ENCODE results near the gene NKX2-2. TPM values are rescaled to one million over a fixed set of nuclear protein-coding genes. Genes with fewer than 3 reads are reported as not detected.

NKX2-2 gene
- total and polyA plus RNA-seq, 2 of the 8 experiments (the other 6 are each of a cell fraction or from before 2014, with no cell fraction given) = not detected

- H3K4me2 ChIP-seq (ENCODE audit: insufficient read depth in 1 of 2, low read depth in 2 of 2, low read length in 2 of 2) = peak overlapping the region; percentile 65 to 79; a peak in 3 of 4 replicates
- peaks cover 17 to 19% of the 10 kb centered on the region in 2 experiments for H4K20me1 ChIP-seq (replicated peaks in 1 of 2; ENCODE audit: control insufficient read depth in 1 of 2, insufficient read depth in 2 of 2, low read length in 2 of 2)
- H3K27me3 ChIP-seq (replicated peaks in 1 of 4; ENCODE audit: control insufficient read depth in 3 of 4, extremely low read depth in 1 of 4, insufficient read depth in 3 of 4, low read length in 3 of 4) = peaks cover 78 to 90% (median 86%) of the 10 kb centered on the region in 4 experiments
- no peak for DNase-seq (ENCODE audit: low read depth in 1 of 2, low spot score in 2 of 2)
- CTCF ChIA-PET (ENCODE audit: partially characterized antibody) = interaction anchor here (0.9 to 12.5 kb wide), 4 partner anchors 10 to 280 kb away, joined by 3 to 79 read pairs (median 16); no protein-coding TSS in a partner anchor
- H4K91ac ChIP-seq (replicated peaks; ENCODE audit: insufficient read length, low read length) = no peak overlapping the region
- FAIRE-seq = no peak
- H3K9ac ChIP-seq (replicated peaks in 1 of 4; ENCODE audit: extremely low read depth in 1 of 4, low read depth in 3 of 4, low read length in 3 of 4) = no peak overlapping the region
- H4K5ac ChIP-seq (ENCODE audit: insufficient read length, low read depth, low read length) = no peak overlapping the region
- peak overlapping the region; percentile 21 to 55 (median 29); a peak in 5 of 8 replicates for H3K4me3 ChIP-seq (ENCODE audit: extremely low read depth in 1 of 4, insufficient read depth in 2 of 4, low read depth in 3 of 4, low read length in 4 of 4)
- no peaks in the 10 kb centered on the region for H3K9me3 ChIP-seq (ENCODE audit: insufficient read depth in 2 of 2, low read depth in 1 of 2, low read length in 1 of 2)
- no peak overlapping the region for H3K14ac ChIP-seq (ENCODE audit: insufficient read length)
- no peak overlapping the region for H2AK5ac ChIP-seq (ENCODE audit: low read depth, low read length)
- no peak overlapping the region for H3K56ac ChIP-seq (replicated peaks; ENCODE audit: insufficient read length, low read depth, low read length)
- H2BK12ac ChIP-seq (ENCODE audit: low read depth, low read length) = no peak overlapping the region
- H3K23ac ChIP-seq (ENCODE audit: insufficient read length) = no peak overlapping the region
- H2BK20ac ChIP-seq (ENCODE audit: low read length) = no peak overlapping the region
- no peak overlapping the region for H2BK15ac ChIP-seq (ENCODE audit: low read length)
- POLR2A ChIA-PET (ENCODE audit: partially characterized antibody) = interaction anchor here (0.8 to 1.3 kb wide), 3 partner anchors 10 to 673 kb away, joined by 3 to 4 read pairs (median 3); no protein-coding TSS in a partner anchor
- H2AFZ ChIP-seq (ENCODE audit: low read length) = no peak overlapping the region
- H3K36me3 ChIP-seq (ENCODE audit: control insufficient read depth in 2 of 4, insufficient read depth in 4 of 4, low read length in 3 of 4) = no peaks in the 10 kb centered on the region
- no peaks in the 10 kb centered on the region for H3K79me2 ChIP-seq (ENCODE audit: control insufficient read depth in 1 of 2, insufficient read depth in 2 of 2, low read length in 2 of 2)
- no peak overlapping the region for H3K4ac ChIP-seq (replicated peaks; ENCODE audit: insufficient read length, low read depth, low read length)
- 1% methylated on average over 14 of the region's 20 CpGs; no CpG with 5 or more reads in 1 of the 2 experiments for WGBS, 2 experiments (ENCODE audit: extremely low coverage in 1 of 2, insufficient coverage in 1 of 2, insufficient read length in 1 of 2, insufficient replicate concordance in 2 of 2, low coverage in 1 of 2, low lambda C conversion rate in 2 of 2, missing lambda C conversion rate in 1 of 2)
- peaks cover 6% of the 10 kb centered on the region; the same call in 1 of the 2 replicates for H3K23me2 ChIP-seq (ENCODE audit: low read depth, low read length)
- H2BK5ac ChIP-seq (ENCODE audit: low read depth, low read length) = no peak overlapping the region
- no peak overlapping the region for H2BK120ac ChIP-seq (replicated peaks; ENCODE audit: low read depth, low read length)
- TF ChIP-seq CBX5 (IDR thresholded peaks at IDR 0.05; ENCODE audit: low read depth, low read length) (no peak), HDAC6 (IDR thresholded peaks at IDR 0.05; ENCODE audit: low read depth, low read length) (no peak), E2F6 (IDR thresholded peaks at IDR 0.05) (no peak), ASH2L (IDR thresholded peaks at IDR 0.05; ENCODE audit: low read length) (no peak), CHD1 (IDR thresholded peaks at IDR 0.05; ENCODE audit: low read depth, low read length) (no peak), MAFK (IDR thresholded peaks at IDR 0.05; ENCODE audit: low read depth, low read length) (no peak), SP1 (IDR thresholded peaks at IDR 0.05; ENCODE audit: low read depth, low read length) (no peak), RNF2 (IDR thresholded peaks at IDR 0.05; ENCODE audit: borderline replicate concordance, low read depth, low read length, missing control alignments, poor library complexity, severe bottlenecking) (no peak), TAF7 (optimal IDR thresholded peaks at IDR 0.05; ENCODE audit: borderline replicate concordance, low read depth, low read length) (no peak)
- no peak overlapping the region for H3K27ac ChIP-seq (ENCODE audit: low read depth, low read length)
- H3K79me1 ChIP-seq (ENCODE audit: low read depth, low read length) = no peaks in the 10 kb centered on the region
- peaks cover 3 to 56% (median 32%) of the 10 kb centered on the region in 4 experiments for H3K4me1 ChIP-seq (replicated peaks in 1 of 4; ENCODE audit: control insufficient read depth in 3 of 4, insufficient read depth in 4 of 4, low read length in 3 of 4)
- H4K8ac ChIP-seq (ENCODE audit: extremely low read depth, insufficient read depth, low read length) = no peak overlapping the region
- H3K18ac ChIP-seq (ENCODE audit: extremely low read depth, low read length) = no peak overlapping the region
These were observed 2.3 kb upstream of the NKX2-2 start for GRCh38 chr20:21516180-21516567.
